Panc1 (cell line): ENCODE data around the gene MDN1. TPM values are rescaled to one million over a fixed set of nuclear protein-coding genes. Genes with fewer than 3 reads are reported as not detected.

Experiments used
- ATAC-seq: fragments of 200-7000 bp; cut with Tn5 transposase; 2 replicates; pipeline ENCODE4 v1.9.1; 2020; ENCODE audit warnings: mild to moderate bottlenecking, moderate library complexity
- BruUV-seq: library from RNA; stranded (reverse); fragments of 400-500 nt; replicated peaks from 2 replicates; lab custom pipeline; 2021; lab: Mats Ljungman, UMichigan
- CTCF ChIA-PET: fragments of 300-600 bp; sonication (Branson Sonifier 250); formaldehyde crosslinking; loops from one replicate; lab custom pipeline; 2022; ENCODE audit warnings: antibody characterized with exemption; lab: Charles Lee
- POLR2A ChIA-PET: fragments of 300-600 bp; sonication (Branson Sonifier 250); formaldehyde crosslinking; loops from one replicate; lab custom pipeline; 2022; ENCODE audit warnings: antibody characterized with exemption; lab: Charles Lee
- DNase-seq: peaks from one replicate; pipeline ENCODE4 v3.0.0-alpha.2; 2010; ENCODE audit warnings: low read depth, low spot score
- H3K27ac ChIP-seq: 2 replicates; pipeline ENCODE4 v1.5.1; 2011; ENCODE audit warnings: mild to moderate bottlenecking, low read length, inconsistent platforms
- H3K27me3 ChIP-seq: fragments of 200-500 bp; sonication (Bioruptor generic); 2 replicates; pipeline ENCODE4 v1.6.0; 2014; ENCODE audit warnings: low read length, inconsistent platforms; ENCODE audit not compliant: control insufficient read depth, insufficient read depth
- H3K36me3 ChIP-seq: fragments of 200-500 bp; sonication (Bioruptor generic); 2 replicates; pipeline ENCODE4 v1.5.1; 2014; ENCODE audit warnings: inconsistent platforms, mild to moderate bottlenecking, low read length, moderate library complexity; ENCODE audit not compliant: control insufficient read depth, insufficient read depth
- H3K4me1 ChIP-seq: 2 replicates; pipeline ENCODE4 v1.5.1; 2011; ENCODE audit warnings: inconsistent platforms, mild to moderate bottlenecking, low read length, moderate library complexity; ENCODE audit not compliant: control insufficient read depth, insufficient read depth
- H3K4me3 ChIP-seq, 2 experiments: 2 replicates each; pipeline ENCODE4 v1.5.1; 2011 to 2012; ENCODE audit warnings: low read depth in 2 of 2, low read length in 2 of 2, mild to moderate bottlenecking in 2 of 2, inconsistent platforms in 1 of 2, moderate library complexity in 1 of 2
- H3K9me3 ChIP-seq: fragments of 200-500 bp; sonication (Bioruptor generic); 2 replicates; pipeline ENCODE4 v1.5.1; 2014; ENCODE audit warnings: low read depth, mild to moderate bottlenecking, inconsistent platforms, low read length, moderate library complexity; ENCODE audit not compliant: control insufficient read depth, insufficient read depth
- POLR2AphosphoS5 ChIP-seq: IDR thresholded peaks from 2 replicates; pipeline ENCODE4 v1.6.1; 2012; ENCODE audit warnings: mild to moderate bottlenecking, low read depth, low read length, moderate library complexity
- SIN3A ChIP-seq: IDR thresholded peaks from 2 replicates; pipeline ENCODE4 v1.6.1; 2012; ENCODE audit warnings: low read depth, mild to moderate bottlenecking, low read length, moderate library complexity, borderline replicate concordance; ENCODE audit not compliant: insufficient read depth
- TCF7L2 ChIP-seq: IDR thresholded peaks from 2 replicates; pipeline ENCODE4 v1.6.1; 2011; ENCODE audit warnings: mild to moderate bottlenecking, low read depth, low read length, inconsistent platforms
- in situ Hi-C: cut with HindIII; loops from 2 replicates; pipeline ENCODE4 v1.10.0; 2016; ENCODE audit warnings: low sequenced_read_pairs, low pct_unique_long_range_greater_than_20kb
- intact Hi-C: fragments of 100-400 bp; cut with micrococcal nuclease; formaldehyde crosslinking; loops from one replicate; pipeline ENCODE4 v1.10.0; 2022; ENCODE audit not compliant: unreplicated experiment
- total RNA-seq: library from RNA; stranded (reverse); gene quantifications from one replicate; pipeline ENCODE4 v1.2.1, GENCODE V29; 2021; ENCODE audit not compliant: unreplicated experiment
- TF ChIP-seq, protein P1 (sequence below), 2 experiments: IDR thresholded peaks; 2 replicates each; pipeline ENCODE4 v1.6.1; 2011 to 2012; ENCODE audit warnings: low read depth in 2 of 2, control low read depth in 1 of 2, low read length in 1 of 2, mild to moderate bottlenecking in 1 of 2, moderate library complexity in 1 of 2; ENCODE audit not compliant: insufficient read depth in 1 of 2
- TF ChIP-seq, protein P2 (sequence below): fragments of 450-650 bp; IDR thresholded peaks from 2 replicates; pipeline ENCODE4 v1.5.1; 2017; ENCODE audit warnings: mild to moderate bottlenecking

Gene MDN1
- total RNA-seq, 1 experiment from 2014 or later: 47.8 TPM

DNA sequence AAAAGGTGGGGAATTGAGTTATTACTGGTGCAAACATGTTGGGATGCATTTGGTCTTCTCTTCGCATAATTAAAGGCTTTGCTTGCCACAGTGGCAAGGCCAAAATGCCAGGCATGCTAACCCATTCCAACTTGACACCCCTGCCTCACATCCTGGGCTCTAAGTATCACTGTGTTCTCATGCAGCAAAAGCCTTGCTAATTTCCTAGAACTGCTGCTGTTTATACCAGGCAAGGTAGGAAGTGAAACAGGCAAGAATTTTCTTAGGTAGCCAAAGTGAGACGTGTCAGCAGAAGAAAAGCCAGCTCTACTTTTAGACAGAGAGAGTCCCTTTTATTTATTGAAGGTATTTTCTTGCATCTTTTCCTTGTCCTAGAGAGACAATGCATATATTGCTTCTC, 222.2 kb downstream of the MDN1 start:
- POLR2A ChIA-PET: no interaction called here
- no peak overlapping the region for H3K4me3 ChIP-seq
- no peaks in the 10 kb centered on the region for H3K9me3 ChIP-seq
- H3K27ac ChIP-seq: no peak overlapping the region
- no peaks in the 10 kb centered on the region for H3K4me1 ChIP-seq
- no peaks in the 10 kb centered on the region for H3K27me3 ChIP-seq
- in situ Hi-C loops: no loop called here
- no peak for ATAC-seq
- no TSS peak for BruUV-seq
- H3K36me3 ChIP-seq: no peaks in the 10 kb centered on the region
- TF ChIP-seq POLR2AphosphoS5 (no peak), TCF7L2 (no peak), SIN3A (no peak)
- TF ChIP-seq, protein P1, sequence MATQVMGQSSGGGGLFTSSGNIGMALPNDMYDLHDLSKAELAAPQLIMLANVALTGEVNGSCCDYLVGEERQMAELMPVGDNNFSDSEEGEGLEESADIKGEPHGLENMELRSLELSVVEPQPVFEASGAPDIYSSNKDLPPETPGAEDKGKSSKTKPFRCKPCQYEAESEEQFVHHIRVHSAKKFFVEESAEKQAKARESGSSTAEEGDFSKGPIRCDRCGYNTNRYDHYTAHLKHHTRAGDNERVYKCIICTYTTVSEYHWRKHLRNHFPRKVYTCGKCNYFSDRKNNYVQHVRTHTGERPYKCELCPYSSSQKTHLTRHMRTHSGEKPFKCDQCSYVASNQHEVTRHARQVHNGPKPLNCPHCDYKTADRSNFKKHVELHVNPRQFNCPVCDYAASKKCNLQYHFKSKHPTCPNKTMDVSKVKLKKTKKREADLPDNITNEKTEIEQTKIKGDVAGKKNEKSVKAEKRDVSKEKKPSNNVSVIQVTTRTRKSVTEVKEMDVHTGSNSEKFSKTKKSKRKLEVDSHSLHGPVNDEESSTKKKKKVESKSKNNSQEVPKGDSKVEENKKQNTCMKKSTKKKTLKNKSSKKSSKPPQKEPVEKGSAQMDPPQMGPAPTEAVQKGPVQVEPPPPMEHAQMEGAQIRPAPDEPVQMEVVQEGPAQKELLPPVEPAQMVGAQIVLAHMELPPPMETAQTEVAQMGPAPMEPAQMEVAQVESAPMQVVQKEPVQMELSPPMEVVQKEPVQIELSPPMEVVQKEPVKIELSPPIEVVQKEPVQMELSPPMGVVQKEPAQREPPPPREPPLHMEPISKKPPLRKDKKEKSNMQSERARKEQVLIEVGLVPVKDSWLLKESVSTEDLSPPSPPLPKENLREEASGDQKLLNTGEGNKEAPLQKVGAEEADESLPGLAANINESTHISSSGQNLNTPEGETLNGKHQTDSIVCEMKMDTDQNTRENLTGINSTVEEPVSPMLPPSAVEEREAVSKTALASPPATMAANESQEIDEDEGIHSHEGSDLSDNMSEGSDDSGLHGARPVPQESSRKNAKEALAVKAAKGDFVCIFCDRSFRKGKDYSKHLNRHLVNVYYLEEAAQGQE (IDR thresholded peaks at IDR 0.05; ENCODE audit: insufficient read depth in 1 of 2, low read depth in 2 of 2, low read length in 1 of 2): no peak
- TF ChIP-seq, protein P2, sequence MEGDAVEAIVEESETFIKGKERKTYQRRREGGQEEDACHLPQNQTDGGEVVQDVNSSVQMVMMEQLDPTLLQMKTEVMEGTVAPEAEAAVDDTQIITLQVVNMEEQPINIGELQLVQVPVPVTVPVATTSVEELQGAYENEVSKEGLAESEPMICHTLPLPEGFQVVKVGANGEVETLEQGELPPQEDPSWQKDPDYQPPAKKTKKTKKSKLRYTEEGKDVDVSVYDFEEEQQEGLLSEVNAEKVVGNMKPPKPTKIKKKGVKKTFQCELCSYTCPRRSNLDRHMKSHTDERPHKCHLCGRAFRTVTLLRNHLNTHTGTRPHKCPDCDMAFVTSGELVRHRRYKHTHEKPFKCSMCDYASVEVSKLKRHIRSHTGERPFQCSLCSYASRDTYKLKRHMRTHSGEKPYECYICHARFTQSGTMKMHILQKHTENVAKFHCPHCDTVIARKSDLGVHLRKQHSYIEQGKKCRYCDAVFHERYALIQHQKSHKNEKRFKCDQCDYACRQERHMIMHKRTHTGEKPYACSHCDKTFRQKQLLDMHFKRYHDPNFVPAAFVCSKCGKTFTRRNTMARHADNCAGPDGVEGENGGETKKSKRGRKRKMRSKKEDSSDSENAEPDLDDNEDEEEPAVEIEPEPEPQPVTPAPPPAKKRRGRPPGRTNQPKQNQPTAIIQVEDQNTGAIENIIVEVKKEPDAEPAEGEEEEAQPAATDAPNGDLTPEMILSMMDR: no peak
- CTCF ChIA-PET: no interaction called here
- intact Hi-C loops: no loop called here
- DNase-seq: no peak

- CTCF ChIA-PET: interaction anchor here (0.6 kb wide), 1 partner anchor 826 kb away, joined by 3 read pairs; no protein-coding TSS in a partner anchor
- POLR2A ChIA-PET: no interaction called here
- in situ Hi-C loops: no loop called here
- no peak overlapping the region for H3K4me3 ChIP-seq
- no peaks in the 10 kb centered on the region for H3K9me3 ChIP-seq
- BruUV-seq: no TSS peak
- intact Hi-C loops: no loop called here
- TF ChIP-seq, protein P2: no peak
- TF ChIP-seq POLR2AphosphoS5: no peak
- no peak for TF ChIP-seq SIN3A
- TF ChIP-seq TCF7L2: no peak
- TF ChIP-seq, protein P1 (IDR thresholded peaks at IDR 0.05; ENCODE audit: insufficient read depth in 1 of 2, low read depth in 2 of 2, low read length in 1 of 2): no peak
- no peak overlapping the region for H3K27ac ChIP-seq
- no peak for DNase-seq
- H3K4me1 ChIP-seq: no peaks in the 10 kb centered on the region
- no peaks in the 10 kb centered on the region for H3K36me3 ChIP-seq
- no peak for ATAC-seq
- H3K27me3 ChIP-seq: no peaks in the 10 kb centered on the region
Measured at GRCh38 chr6:89596484-89596883, 223.1 kb downstream of the MDN1 start.
